Measurements from ENCODE around the gene IGFBP6.

The IGFBP6 gene

DNA sequence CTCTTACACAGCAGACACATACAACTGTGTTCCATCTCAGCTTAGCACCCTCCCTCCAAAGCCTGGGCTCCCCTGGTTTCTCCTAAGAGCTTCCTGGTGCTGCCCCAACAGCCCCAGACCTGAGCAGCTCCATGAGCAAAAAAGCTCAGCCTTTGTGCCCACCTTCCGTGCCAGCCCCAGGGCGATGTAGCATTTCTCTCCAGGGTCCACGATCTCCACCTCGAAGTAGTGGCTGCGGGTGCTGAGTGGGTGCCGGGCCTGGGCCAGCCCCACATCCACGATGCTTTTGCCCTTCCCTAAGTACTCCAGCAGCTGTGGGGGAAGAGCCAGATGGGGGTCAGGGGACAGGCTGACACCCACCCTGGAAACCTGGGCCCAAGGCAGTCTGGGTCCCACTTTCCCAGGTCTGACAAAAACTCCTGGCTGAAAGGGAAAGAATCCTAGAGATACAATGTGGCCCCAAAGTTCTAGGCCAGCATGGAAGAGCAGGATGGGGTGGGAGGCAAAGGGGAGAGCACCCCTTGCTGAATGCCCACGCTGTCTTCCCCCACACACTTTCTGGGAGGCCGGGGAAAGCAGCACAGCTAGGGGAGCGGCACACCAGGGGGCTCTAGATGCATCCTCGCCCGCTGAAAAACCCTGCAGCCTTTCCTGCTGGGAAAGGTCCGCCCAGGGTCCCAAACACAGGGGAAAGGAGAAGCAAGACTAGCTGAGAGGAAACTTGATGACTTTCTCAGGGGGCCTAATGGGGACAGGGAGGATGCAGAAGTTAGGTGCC lies 29.3 kb upstream of the IGFBP6 start:
- H3K4me3 ChIP-seq = no peak overlapping the region

DNA sequence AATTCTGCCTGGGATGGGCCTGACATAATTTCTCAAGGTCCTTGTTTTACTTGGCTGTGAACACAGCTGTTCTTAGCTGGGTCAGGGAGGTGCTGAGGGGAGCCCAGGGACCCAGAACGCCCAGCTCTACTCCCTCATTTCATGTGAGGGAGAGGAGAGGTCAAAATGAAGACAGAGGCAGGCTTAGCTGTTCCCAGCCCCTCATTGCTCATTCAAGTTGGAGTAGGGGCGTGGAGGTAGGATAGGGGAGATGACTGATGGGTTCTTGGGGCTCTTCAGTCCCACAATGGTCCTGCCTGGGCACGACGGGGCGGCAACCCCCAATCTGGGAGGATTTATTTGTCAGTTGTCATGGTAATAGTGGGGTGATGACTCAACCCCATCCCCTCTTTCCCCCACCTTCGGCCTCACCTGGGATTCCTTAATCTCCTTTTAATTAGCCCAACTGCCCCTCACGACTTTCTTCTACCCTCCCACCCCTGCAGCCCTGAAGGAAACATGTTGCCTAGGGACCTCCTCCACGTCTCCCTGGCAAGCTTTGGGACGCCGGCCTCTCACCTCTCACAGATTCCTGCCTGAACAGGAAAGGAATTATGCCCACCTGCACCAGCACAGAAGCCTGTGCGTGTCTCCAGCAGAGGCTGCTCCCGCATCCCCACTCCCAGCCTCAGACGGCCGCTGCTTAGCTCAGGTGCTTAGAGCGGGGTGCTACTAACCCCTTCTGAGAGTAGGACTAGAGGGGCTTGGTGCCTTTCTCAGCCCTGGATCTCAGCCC lies 28.5 kb upstream of the IGFBP6 start:
- Histone ChIP-seq H3K27ac (peak overlapping the region in 8 of 21 experiments; percentile 9 to 66 (median 26)), H3K4me3 (no peak overlapping the region)

More for the DNA sequence above, 29.3 kb upstream of the IGFBP6 start:
- H3K27ac ChIP-seq = peak overlapping the region in 5 of 21 experiments; percentile 9 to 66 (median 21)

DNA sequence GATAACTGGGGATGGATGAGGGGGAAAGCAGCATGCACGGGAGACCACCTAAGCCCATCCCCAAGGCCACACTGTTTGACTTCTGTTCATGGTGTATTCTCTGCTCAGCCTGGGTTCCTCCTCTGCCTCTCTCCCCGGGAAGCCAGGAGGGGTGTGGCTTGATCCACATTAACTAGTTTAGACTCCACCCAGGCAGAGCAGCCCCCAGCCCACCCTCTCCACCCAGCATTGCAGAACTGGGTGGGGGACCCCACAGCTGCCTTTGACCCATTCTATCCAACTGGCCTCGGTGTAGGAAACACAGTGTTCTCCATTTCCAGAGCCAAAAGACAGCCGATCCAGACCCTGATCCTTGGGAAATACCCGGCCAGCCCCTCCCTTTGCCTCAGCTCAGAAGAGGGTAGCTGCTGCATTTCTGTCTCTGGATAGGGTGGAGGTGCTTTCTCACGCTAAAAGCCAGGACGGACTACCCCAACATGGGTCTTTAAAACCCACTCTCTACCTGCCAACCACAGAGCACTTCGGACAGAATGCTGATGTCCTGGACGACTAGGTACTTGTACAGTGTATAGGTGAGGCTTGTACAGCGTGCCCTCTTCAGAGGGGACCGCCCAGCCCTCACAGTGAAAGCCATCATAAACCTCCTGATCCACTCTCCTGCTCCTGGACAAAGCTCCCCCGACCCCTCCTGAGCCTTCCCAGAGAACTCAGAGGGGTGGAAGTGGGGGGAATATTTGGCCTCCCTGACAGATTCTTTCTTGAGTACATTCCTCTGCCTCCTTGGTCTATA lies 27.7 kb upstream of the IGFBP6 start:
- H3K27ac ChIP-seq = peak overlapping the region in 8 of 21 experiments; percentile 17 to 52 (median 29)
- no peak overlapping the region for H3K4me3 ChIP-seq

DNA sequence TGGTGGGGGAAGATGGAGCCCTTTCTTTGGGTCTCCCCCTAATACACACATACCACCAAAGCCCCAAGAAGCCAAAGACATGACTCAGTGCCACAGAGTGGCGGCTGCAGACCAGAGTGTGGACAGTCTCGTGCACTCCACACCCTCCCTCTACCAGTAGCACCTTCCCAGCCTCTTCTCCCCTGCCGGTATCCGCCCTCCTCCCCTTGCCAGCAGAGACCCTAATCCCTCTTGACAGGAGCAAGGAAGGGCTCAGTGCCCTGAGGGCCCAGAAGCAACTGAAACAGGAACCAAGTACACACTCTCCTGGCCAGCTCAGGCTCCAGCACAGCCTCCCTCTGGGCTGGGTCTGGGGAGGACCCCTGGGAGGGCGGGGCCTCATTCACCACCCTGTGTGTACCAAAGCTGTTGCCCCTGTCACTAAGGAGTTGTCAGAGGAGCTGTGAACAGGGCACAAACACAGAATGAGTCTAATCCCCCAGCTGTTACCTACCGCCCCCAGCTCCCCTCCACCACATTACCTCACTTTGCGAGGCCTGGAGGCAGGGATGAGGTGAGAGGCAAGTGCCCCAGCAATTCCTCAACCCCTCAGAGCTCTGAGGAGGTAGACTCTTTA lies 26.5 kb upstream of the IGFBP6 start:
- Histone ChIP-seq H3K4me3 (no peak overlapping the region), H3K27ac (peak overlapping the region in 9 of 21 experiments; percentile 18 to 73 (median 43))

DNA sequence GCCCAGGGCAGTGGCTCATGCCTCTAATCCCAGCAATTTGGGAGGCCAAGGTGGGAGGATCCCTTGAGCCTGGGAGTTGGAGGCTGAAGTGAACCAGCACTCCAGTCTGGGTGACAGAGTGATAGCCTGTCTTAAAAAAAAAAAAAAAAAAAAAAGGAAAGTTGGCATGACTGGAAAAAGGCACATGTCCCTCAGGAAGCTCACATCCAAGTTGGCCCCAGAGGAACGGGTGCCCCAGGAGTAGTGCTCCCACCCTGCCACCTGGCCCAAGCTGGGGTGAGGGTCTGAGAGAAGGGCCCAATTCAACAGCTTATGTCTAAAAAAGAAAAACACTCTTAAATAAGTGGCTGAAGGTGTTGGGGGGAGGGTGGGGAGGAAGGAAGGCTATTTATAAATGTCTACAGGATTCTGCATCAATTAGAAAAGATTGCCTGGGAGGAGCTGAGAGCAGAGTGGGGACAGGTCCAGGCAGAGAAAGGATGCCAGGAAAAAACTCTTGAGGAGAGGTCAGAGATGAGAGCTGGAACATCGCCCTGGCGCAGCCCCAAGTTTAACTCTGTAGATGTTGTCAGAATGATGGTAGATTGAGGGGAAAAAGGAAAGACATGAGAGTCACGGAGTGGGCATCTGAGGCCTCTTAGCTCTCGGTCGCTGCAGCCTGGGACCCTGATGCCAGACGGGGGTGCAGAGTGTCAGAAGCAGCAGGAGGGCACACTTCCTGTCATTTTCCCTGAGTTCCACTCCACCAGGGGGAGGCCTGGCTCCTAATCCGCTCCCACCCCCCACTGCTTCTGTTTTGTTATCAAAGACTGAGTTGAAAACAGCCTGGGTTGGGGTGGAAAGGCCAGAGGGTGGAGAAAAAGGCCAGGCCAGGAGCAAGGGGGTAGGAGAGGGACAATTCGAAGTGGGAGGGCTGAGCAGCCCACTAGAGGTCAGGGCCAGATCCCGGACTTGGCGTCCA lies 25.6 kb upstream of the IGFBP6 start:
- Histone ChIP-seq H3K27ac (peak overlapping the region in 12 of 21 experiments; percentile 16 to 73 (median 43)), H3K4me3 (no peak overlapping the region)

DNA sequence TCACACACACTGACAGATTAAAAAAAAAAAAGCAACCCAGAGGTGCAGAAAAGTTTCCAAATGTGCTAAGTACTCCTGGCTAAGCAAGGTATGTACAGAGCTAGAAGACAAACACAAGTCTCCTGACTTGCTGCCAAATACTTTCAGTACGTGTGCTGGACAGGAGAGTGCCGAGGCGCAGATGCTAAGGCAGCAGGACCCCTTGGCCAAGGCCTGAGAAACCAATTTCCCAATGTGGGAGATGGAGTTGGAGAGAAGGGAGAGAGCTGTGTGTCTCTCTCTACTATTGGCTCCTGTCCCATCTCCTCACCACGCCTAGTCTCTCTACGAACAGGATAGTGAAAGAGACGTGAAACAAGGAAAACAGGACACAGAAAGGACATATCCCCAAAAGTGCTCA lies 23.6 kb upstream of the IGFBP6 start:
- Histone ChIP-seq H3K4me3 (no peak overlapping the region), H3K27ac (peak overlapping the region in 3 of 21 experiments; percentile 15 to 38 (median 24))

DNA sequence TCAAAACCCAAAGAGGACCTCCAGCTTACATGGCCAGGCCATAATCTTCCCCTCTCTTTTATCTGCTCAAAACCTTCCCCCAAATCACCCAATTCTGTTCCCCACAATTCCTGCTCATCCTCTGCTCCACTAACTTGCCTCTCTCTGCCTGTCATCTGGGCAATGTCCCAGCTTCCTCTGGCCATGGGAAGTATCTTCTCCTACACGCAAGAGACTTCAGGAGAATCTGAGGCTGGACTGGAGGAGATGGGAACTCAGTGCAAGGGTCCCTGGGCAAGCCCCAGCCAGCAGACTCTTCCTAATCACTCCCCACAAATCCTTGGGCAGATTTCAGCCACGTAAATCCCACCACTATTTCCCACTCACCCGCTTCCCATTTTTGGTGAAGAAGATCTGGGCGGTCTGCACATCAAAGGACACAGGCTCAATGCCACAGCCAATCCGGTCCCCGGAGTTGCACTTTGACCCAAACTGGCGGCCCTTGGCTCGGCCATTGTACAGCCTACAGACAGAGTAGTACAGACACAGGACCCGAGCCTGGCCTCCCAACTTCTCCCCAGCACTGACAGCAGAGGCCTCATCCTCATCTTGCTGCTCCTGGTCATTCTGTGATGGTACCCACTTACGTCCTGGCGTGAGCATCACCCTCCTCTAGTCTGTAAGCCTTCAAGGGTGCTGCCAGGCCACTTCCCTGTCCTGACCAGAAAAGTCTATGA lies 23.0 kb upstream of the IGFBP6 start:
- Histone ChIP-seq H3K4me3 (no peak overlapping the region), H3K27ac (peak overlapping the region in 4 of 21 experiments; percentile 5 to 38 (median 20))

DNA sequence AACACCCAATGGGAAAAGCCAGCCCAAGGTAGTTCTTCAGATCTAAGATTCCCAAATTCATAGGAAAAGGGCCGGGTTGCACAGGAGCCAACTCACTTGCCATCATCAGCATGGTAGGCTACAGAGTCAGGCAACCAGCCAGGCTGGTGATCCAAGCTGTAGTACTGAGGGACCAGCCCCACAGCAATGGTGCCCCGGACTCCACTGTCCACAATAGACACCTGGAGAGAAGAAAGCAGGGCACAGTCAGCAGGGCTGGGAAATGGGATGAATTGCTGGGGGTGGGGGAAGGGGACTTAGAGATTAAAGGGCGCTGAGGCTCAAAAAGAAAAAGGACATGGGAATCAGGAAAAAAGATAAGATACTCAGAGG lies 22.5 kb upstream of the IGFBP6 start:
- no peak overlapping the region for H3K4me3 ChIP-seq
- no peak overlapping the region for H3K27ac ChIP-seq

DNA sequence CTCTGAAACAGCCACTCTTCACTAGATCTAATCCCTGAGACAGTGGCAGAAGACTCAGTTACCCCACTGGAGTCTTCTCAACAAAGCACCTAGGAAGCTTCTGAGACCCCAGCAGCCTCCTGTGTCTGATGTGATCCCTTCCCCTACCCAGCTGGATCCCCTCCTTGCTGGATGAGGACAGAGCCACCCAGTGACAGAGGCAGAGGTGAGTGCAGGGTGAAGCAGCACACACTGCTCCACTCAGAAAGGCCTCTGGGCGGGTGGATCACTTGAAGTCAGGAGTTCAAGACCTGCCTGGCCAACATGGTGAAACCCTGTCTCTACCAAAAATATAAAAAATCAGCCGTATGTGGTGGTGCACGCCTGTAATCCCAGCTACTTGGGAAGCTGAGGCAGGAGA lies 21.0 kb upstream of the IGFBP6 start:
- Histone ChIP-seq H3K27ac (peak overlapping the region in 1 of 21 experiments; percentile 24), H3K4me3 (no peak overlapping the region)

DNA sequence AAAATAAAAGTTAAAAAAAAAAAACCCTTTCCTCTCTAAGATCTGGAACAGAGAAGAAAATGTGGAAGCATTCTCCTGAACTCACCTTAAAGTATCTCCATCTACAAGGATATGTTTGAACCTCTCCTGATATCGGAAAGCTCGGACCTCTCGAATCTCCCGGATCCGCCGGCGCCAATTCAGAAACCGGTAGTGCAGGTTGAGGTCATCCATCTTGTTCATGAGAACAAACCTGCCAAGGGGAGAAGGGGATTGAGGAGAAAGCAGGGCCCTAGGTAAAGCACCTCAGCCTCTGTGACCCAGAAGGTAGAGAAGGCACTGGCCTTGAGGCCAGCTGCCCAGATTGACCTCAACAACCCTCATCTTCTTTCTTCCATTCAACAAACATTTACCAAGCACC lies 20.4 kb upstream of the IGFBP6 start:
- no peak overlapping the region for H3K27ac ChIP-seq
- no peak overlapping the region for H3K4me3 ChIP-seq

DNA sequence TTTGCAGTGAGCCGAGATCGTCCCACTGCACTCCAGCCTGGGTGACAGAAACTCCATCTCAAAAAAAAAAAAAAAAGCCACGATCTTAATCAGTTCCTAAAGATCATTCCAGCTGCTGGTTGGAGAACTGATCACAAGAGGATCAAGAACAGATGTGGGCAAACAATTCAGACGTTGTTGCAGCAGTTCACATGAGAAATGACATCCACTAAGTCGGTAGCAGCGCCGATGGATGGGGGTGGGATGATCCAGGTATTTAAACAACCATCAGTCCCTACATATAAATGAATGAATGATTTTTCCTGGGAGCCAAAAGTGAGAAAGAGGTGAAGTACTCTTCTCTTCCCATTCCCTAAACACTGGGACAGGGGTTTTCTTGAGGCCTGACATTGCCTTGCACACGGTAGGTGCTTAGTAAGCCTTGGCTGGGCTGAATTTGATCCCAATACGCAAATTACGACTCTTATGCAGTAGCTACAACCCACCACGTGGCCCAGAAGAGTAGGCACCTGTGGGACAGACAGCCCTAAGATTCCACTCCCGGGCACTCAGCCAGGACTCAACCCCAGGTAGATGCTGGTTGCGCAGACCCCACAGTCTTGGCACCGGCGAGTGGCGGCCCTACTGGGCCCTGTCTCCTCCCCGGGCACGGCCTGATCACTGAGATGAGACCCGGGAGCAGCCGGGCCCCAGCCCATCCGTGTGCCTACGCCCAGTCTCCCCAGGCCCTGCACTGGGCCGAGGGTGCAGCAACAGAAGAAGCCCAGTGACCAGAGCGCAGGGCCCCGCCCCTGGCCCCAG lies 18.8 kb upstream of the IGFBP6 start:
- Histone ChIP-seq H3K4me3 (peak overlapping the region; percentile 46 to 78 (median 69)), H3K27ac (peak overlapping the region; percentile 65 to 98 (median 90))

DNA sequence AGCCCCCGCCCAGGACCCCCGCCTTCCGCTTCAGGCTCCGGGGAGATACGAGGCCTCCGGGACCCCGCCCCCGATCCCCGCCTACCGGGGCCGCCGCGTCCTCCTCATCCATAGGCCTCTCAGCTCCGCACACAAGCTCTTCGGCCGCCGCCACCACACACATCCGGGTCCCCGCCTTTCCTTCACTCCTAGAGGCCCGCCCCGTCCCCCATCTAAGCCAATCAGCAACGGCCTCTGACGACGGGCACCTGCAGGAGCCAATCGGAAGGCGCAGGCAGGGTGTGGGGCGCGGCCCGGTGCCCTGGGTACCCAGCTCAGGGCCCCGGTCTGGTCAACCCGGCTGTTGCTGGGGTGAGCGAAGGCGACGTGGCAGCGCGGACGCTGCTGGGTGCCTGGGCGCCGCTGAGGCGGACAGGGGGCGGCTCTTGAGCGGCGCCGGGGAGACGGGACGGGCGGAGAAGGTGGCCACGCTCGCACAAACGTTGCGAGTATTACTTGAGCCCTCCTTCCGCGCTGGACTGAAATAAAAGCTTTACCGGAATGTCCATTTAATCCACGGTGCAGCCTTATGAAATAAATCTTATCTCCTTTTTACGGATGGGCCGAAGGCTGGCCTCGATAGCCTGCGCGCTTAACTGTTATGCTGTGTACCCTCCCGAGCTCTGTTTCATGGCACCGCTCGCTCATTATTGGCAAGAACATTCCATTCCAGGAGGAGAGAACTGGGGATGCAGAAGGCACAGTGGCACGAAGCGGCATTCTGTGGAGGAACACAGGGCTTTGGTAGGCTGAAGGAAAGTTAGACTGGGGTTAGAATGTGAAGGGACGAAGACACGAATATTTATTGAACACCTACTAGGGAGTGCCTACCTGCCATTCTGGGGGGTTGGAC lies 18.0 kb upstream of the IGFBP6 start, which contains the start of gene SPRYD3:
TSS of gene SPRYD3 (minus strand) at position 165 of the 892 bp plus-strand sequence. CDS start at position 108, 57 bp downstream.
- H3K4me3 ChIP-seq = peak within 1 kb of the TSS; percentile 46 to 78 (median 69)
- H3K27ac ChIP-seq = peak within 1 kb of the TSS; percentile 68 to 98 (median 90)

DNA sequence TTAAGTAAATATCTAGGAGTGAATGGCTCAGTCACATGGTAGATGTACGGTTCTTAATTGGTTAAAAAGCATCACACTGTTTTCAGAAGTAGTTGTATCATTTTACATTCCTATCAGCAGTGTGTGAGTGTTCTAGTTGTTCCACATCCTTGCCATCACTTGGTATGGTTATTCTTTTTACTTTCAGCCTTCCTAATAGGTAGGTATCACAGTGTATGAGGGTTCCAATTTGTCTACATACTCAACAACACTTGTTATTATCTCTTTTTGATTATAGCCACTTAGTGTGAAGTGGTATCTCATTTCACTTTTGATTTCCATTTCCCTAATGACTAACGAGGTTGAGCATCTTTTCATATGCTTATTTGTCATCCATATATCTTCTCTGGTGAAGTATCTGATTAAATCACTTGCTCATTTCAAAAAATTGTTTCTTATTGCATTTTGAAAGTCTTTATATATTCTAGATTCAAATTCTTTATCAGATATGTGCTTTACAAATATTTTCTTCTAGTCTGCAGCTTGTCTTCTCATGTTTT lies 14.8 kb upstream of the IGFBP6 start:
- Histone ChIP-seq H3K27ac (no peak overlapping the region), H3K4me3 (no peak overlapping the region)

DNA sequence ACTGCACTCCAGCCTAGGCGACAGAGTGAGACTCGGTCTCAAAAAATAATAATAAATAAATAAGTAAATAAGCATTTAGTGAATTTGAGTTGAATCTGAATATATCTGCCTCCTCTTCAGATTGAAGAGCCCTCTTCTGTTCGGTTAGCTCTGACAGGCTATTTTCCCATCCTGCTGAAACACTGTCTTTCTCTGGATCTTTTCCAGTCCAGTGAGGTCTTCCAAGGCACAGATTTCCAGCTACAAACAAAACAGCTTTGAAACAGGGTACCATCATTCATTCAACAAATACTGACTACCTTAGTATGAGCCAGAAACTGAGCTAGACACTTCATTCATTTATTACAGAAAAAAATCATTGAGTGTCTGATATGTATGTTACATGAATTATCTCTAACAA lies 11.1 kb upstream of the IGFBP6 start:
- H3K4me3 ChIP-seq = no peak overlapping the region
- H3K27ac ChIP-seq = no peak overlapping the region

DNA sequence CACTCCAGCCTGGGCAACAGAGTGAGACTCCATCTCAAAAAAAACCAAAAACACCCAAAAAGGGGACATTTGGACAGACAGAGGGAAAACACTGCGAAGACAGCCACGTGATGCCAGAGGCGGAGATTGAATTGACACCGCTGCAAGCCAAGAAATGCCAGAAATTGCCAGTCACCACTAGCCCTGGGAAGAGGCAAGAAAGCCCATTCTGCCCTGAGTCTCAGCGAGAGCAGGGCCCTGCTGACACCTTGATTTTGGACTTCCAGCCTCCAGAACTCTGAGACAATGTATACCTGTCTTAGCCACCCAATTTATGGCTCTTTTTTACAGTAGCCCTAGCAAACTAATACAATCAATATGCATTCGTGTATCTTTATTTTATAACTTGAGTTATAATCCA lies 7.4 kb upstream of the IGFBP6 start:
- no peak overlapping the region for H3K4me3 ChIP-seq
- no peak overlapping the region for H3K27ac ChIP-seq

DNA sequence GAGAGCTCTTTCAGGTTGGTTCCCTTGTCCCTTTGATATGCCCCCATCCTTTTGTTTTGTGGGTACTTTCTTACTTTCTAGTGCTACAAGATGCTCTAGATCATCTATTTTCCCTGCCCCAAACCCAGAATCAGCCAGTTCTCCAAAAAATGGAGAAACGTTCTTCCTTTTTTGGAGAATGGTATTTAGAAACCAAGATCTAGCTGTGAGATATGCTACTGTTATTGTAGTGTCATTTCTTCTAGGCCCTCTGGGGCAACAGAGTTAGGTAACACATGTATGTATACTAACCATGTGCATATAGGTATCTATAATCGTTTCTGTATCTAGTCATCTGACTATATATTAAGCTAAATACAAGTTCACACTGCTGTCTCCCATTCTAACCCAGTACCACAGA lies 6.9 kb upstream of the IGFBP6 start:
- no peak overlapping the region for H3K27ac ChIP-seq
- H3K4me3 ChIP-seq = no peak overlapping the region

Data from skin epidermis (tissue), 12 donors.